Psoas muscle (tissue), 8 donors: ENCODE measurements around the gene BTBD8. TPM values are rescaled to one million over a fixed set of nuclear protein-coding genes. Genes with fewer than 3 reads are reported as not detected.
"Not testable (repeated sequence)": the region's sequence is repeated elsewhere in the genome, so short reads cannot be mapped to it uniquely, and the experiment has no call there.

ENCODE experiments used
- ATAC-seq, 4 donors: fragments of 200-7000 bp; cut with Tn5 transposase; one replicate each; pipeline ENCODE4 v1.9.1; 2020; ENCODE audit warnings: moderate library complexity in 3 of 4, mild to moderate bottlenecking in 2 of 4
- DNase-seq, 2 donors: peaks; one replicate each; pipeline ENCODE4 v3.0.0-alpha.2; 2020
- H3K27ac ChIP-seq: fragments of 200-600 bp; one replicate; pipeline ENCODE4 v1.8.0; 2022
- H3K27me3 ChIP-seq, 3 donors: fragments of 200-600 bp in 1 of 3; one replicate each; pipeline versions ENCODE4 v1.6.1 to v1.8.0; 2013 to 2022; ENCODE audit warnings: low read length in 2 of 3, mild to moderate bottlenecking in 2 of 3, moderate library complexity in 1 of 3; ENCODE audit not compliant: insufficient read depth in 3 of 3
- H3K36me3 ChIP-seq, 2 donors: fragments of 200-600 bp in 1 of 2; one replicate each; pipeline versions ENCODE4 v1.6.1 to v1.8.0; 2013 to 2022; ENCODE audit warnings: low read depth in 1 of 2, mild to moderate bottlenecking in 1 of 2, moderate library complexity in 1 of 2; ENCODE audit not compliant: insufficient read depth in 1 of 2
- H3K4me1 ChIP-seq: fragments of 200-600 bp; one replicate; pipeline ENCODE4 v1.8.0; 2022
- H3K4me3 ChIP-seq: fragments of 200-600 bp; one replicate; pipeline ENCODE4 v1.8.0; 2022; ENCODE audit warnings: mild to moderate bottlenecking
- H3K9me3 ChIP-seq: fragments of 200-600 bp; one replicate; pipeline ENCODE4 v1.8.0; 2022
- CTCF ChIP-seq: fragments of 200-600 bp; IDR thresholded peaks from one replicate; pipeline ENCODE4 v1.8.0; 2022; ENCODE audit warnings: antibody characterized with exemption
- WGBS, 3 donors: extraction: QIAGEN DNeasy Blood & Tissue Kit; methylation state at CpG; one replicate each; pipeline versions ENCODE4 v1.1.6 to v1.1.7; 2013; 5-methylcytosine and 5-hydroxymethylcytosine counted together
- intact Hi-C, 2 donors: fragments of 100-400 bp; cut with DNase I; formaldehyde crosslinking; loops; one replicate each; pipeline versions ENCODE4 v1.11.0 to v1.14.2; 2022
- polyA plus RNA-seq, 3 donors: library from polyadenylated mRNA; stranded (reverse); fragments of 200-250 nt; gene quantifications; one replicate each; pipeline ENCODE4 v1.2.3, GENCODE V29; 2013
- total RNA-seq, 4 donors: library from RNA; stranded (reverse); fragmentation: NEBNext Ultra II Directional in 2 of 4; extraction: Animal tissue kit (Norgen Biotek cat#: 25700) in 2 of 4; gene quantifications; one replicate each; pipeline versions ENCODE4 v1.2.1 to v1.2.4, GENCODE V29; 2021 to 2023
- donor health status: healthy with polysubstance abuse.
- donor health status: DM: no; HTN: no; CAD: no; lungs with moderate emphysema.
- donor health status: Bipolar disorder and iron deficiency.
- donor health status: healthy.
- donor health status: DM: yes; HTN: yes; CAD: no.
- donor health status: DM: no; HTN: no; CAD: no.
- donor health status: DM: no; HTN: no; CAD: no.
- donor health status: DM: yes; HTN: yes; CAD: no.

The BTBD8 gene
- total and polyA plus RNA-seq, 7 donors = 0.31 to 4.3 (median 0.61) TPM

- Histone ChIP-seq H3K4me1 (no peaks in the 10 kb centered on the region), H3K9me3 (no peaks in the 10 kb centered on the region), H3K4me3 (no peak within 1 kb of the TSS), H3K36me3 (no peaks in the 10 kb centered on the region), H3K27ac (no peak within 1 kb of the TSS), H3K27me3 (no peaks in the 10 kb centered on the region)
- 65 to 77% (median 66%) methylated on average over 3 of the region's 3 CpGs for WGBS, 3 donors
- no peak for TF ChIP-seq CTCF
- intact Hi-C loops = no loop called here
- ATAC-seq (no peak), DNase-seq (no peak)
These were observed 4.8 kb upstream of the BTBD8 start, which contains the start of gene SETSIP for GRCh38 chr1:92075311-92075710. Gene SETSIP, minus strand, starts transcription at chr1:92075411. Its CDS starts 0 bp downstream, at chr1:92075411.

GRCh38 chr1:92076363-92076762 is 3.8 kb upstream of the BTBD8 start:
- 91 to 92% (median 92%) methylated on average over 5 of the region's 5 CpGs for WGBS, 3 donors
- intact Hi-C loops = no loop called here
- no peak for ATAC-seq
- Histone ChIP-seq H3K4me1 (peaks cover 3% of the 10 kb centered on the region), H3K4me3 (no peak overlapping the region), H3K27me3 (no peaks in the 10 kb centered on the region), H3K9me3 (no peaks in the 10 kb centered on the region), H3K36me3 (no peaks in the 10 kb centered on the region), H3K27ac (no peak overlapping the region)
- DNase-seq = no peak
- no peak for TF ChIP-seq CTCF

- DNase-seq, H3K4me1 ChIP-seq, H3K27ac ChIP-seq, H3K9me3 ChIP-seq, H3K36me3 ChIP-seq, H3K27me3 ChIP-seq, H3K4me3 ChIP-seq, intact Hi-C loops, ATAC-seq: not testable (repeated sequence)
- 87 to 89% (median 88%) methylated on average over 8 of the region's 8 CpGs for WGBS, 3 donors
These were observed 2.1 kb upstream of the BTBD8 start for GRCh38 chr1:92078077-92078476.

- DNase-seq = no peak
- ATAC-seq = no peak
- intact Hi-C loops = no loop called here
- WGBS, 3 donors = 90 to 93% (median 93%) methylated on average over 7 of the region's 7 CpGs
- Histone ChIP-seq H3K4me1 (peaks cover 3% of the 10 kb centered on the region), H3K9me3 (no peaks in the 10 kb centered on the region), H3K27ac (peak overlapping the region; percentile 77), H3K27me3 (no peaks in the 10 kb centered on the region), H3K4me3 (peak overlapping the region; percentile 95), H3K36me3 (no peaks in the 10 kb centered on the region)
- TF ChIP-seq CTCF = no peak
These were observed 704 bp upstream of the BTBD8 start for GRCh38 chr1:92079441-92079840.

- no peaks in the 10 kb centered on the region for H3K36me3 ChIP-seq
These were observed 886 bp downstream of the BTBD8 start for GRCh38 chr1:92081031-92081430.

More at GRCh38 chr1:92081031-92081430, 886 bp downstream of the BTBD8 start:
- Histone ChIP-seq H3K4me3 (peak overlapping the region; percentile 95), H3K9me3 (peaks cover 12% of the 10 kb centered on the region), H3K27ac (peak overlapping the region; percentile 77), H3K27me3 (no peaks in the 10 kb centered on the region), H3K4me1 (peaks cover 3% of the 10 kb centered on the region)
- no peak for TF ChIP-seq CTCF
- DNase-seq = no peak
- ATAC-seq = no peak
- WGBS, 3 donors = 28 to 35% (median 28%) methylated on average over 4 of the region's 4 CpGs
- intact Hi-C loops = no loop called here
